HG03097 (cell line): ENCODE data around the gene ASXL2.
A peak's percentile ranks its signal among the peaks of the same experiment; 100 is the strongest.
"Not testable (repeated sequence)": the region's sequence is repeated elsewhere in the genome, so short reads cannot be mapped to it uniquely, and the experiment has no call there.

ENCODE experiments used
- ATAC-seq: cut with Tn5 transposase; IDR thresholded peaks from one replicate; pipeline ENCODE4 v1.9.1; 2021; ENCODE audit not compliant: unreplicated experiment, low FRiP score

ASXL2 gene

DNA sequence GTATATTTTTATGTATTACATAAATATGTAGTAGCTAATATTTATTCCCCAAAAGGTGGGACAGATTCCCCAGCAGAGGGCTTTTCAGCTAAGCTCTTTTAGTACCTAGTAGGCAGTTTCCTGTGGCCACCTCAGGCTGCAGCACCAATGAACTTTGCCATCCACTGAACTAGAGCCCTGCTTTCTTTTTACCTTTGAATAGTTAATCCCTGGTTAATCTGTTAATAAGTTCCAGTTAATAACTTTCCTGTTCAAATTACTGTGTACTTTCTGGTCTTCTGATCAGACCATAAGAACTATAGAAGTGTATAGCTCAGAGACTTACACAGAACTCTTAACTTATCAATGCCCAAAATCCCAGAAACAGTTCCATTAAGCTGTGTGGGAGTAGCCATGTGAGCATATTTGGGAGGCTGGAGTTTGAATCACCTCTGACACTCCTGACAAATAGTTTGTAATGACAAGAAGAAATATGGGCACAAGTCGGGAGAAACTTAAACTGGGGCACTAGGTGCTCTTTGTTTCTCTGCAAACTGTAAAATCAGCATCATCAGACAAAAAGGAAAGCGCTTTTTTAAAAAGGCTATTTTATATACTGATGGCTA, 40.0 kb downstream of the ASXL2 start:
- ATAC-seq = no peak

- ATAC-seq = no peak
Observed at GRCh38 chr2:25835906-25836305, 42.4 kb downstream of the ASXL2 start.

- ATAC-seq = no peak
Observed at GRCh38 chr2:25833566-25833965, 44.7 kb downstream of the ASXL2 start.

- ATAC-seq = no peak
Observed at GRCh38 chr2:25832897-25833296, 45.4 kb downstream of the ASXL2 start.

GRCh38 chr2:25831746-25832449, 46.4 kb downstream of the ASXL2 start:
- no peak for ATAC-seq

GRCh38 chr2:25829828-25830227, 48.5 kb downstream of the ASXL2 start:
- ATAC-seq = no peak

- no peak for ATAC-seq
Observed at GRCh38 chr2:25829377-25829704, 48.9 kb downstream of the ASXL2 start.

GRCh38 chr2:25828532-25829376, 49.5 kb downstream of the ASXL2 start:
- not testable (repeated sequence) for ATAC-seq

GRCh38 chr2:25825238-25825637, 53.0 kb downstream of the ASXL2 start:
- ATAC-seq = no peak

GRCh38 chr2:25824718-25825117, 53.6 kb downstream of the ASXL2 start:
- no peak for ATAC-seq

- ATAC-seq = no peak
Observed at GRCh38 chr2:25824216-25824615, 54.1 kb downstream of the ASXL2 start.

DNA sequence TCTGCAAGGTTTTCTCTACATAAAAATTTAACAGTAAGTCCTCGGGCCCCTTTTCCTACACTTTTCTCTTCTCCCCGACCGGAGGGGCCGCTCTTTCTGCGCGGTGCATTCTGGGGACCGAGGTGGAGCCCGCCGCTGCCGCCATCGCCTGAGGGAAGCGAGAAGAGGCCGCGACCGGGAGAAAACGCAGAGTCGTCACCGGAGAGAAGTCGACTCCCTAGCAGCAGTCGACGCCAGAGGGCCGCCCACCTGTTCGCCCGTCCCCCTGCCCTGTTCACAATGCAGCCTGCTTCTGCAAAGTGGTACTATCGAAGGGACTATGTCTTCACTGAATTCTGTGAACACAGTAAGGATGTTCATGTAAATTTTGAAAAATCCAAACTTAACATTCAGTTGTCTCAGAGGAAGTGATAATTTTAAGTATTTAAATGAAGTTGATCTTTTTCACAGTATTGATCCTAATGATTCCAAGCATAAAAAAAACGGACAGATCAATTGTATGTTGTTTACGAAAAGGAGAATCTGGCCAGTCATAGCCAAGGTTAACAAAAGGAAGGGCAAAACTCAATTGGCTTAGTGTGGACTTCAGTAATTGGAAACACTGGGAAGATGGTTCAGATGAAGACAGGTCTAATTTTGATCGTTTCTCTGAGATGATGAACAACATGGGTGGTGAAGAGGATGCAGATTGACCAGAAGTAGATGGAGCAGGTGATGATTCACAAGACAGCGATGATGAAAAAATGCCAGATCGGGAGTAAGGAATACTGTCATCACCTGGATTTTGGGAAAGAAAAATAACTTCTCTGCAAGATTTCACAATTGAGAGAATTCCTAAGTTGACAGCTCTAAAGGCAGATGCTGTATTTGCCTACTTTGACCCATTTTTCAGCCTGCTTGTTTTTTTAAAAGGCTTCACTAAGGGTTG, 55.8 kb downstream of the ASXL2 start:
- no peak for ATAC-seq

DNA sequence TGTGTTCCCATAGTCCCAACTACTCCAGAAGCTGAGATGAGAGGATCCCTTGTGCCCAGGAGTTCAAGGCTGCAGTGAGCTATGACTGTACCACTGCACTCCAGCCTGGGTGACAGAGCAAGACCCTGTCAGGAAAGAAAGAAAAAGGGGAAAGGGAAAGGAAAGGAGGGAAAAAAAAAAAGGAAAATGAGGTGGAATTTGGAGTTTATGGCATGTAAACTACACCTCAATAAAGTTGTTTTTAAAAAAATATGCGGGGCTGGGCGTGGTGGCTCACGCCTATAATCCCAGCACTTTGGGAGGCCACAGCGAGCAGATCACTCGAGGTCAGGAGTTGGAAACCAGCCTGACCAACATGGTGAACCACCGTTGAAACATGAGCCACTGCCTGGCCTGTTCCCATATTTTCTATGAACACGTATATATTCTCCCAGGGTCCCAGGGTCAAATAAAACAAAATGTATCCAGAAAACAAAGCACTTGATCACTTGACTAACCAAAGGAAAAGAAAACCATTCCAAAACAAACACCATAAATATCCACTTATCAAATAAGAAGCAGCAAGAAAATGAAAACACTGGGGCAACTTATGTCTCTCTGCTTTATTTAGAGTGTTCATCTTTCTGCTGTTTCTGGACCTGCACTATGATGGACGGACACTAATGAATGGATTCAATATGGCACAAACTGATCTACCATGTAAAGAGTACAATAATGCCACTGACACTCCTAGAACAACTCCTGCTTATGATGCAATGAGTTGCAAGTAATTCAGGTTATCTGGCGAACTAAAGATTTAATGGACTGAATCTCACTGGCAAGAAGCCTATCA, 56.8 kb downstream of the ASXL2 start:
- ATAC-seq = no peak

DNA sequence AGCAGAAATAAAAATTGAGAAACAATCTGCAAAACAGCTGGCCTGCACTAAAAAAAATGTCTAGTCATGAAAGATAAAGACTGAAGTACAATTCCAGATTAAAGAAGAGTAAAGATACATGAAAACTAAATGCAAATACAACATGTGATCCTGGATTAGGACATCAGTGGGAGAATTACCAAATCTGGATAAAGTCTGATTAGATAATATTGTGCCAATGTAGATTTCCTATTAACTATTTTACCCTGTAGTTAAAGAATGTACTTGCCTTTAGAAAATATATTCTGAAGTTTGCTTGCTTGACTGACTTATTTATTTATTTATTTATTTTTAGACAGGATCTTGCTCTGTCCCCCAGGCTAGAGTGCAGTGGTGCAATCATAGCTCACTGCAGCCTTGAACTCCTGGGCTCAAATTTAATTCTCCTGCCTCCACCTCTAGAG, 58.7 kb downstream of the ASXL2 start:
- ATAC-seq = no peak

- ATAC-seq = peak; percentile 74
Observed at GRCh38 chr2:25817630-25818029, 60.7 kb downstream of the ASXL2 start.

GRCh38 chr2:25817006-25817405, 61.3 kb downstream of the ASXL2 start:
- ATAC-seq = no peak

- ATAC-seq = no peak
Observed at GRCh38 chr2:25816249-25816648, 62.0 kb downstream of the ASXL2 start.

GRCh38 chr2:25814681-25815080, 63.6 kb downstream of the ASXL2 start:
- ATAC-seq = no peak

DNA sequence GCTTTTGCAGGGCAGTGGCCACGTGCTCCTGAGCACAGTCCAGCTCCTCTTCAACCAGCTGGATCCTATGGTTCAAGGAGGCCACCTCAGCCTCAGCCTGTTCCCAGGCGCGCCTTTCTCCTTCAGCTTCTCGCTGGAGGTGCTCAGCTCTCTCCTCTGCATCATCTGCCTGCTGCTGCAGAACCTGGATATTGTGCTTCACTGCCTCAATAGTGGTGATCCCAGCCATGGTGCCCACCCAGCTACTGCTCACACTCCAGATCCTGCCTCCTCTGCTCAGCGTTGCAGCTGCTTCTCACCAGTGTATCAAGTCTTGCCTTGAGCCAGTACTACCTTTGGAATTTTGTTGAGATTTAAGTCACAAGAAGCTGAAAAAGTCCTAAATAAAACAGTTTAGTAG, 67.9 kb downstream of the ASXL2 start:
- no peak for ATAC-seq

DNA sequence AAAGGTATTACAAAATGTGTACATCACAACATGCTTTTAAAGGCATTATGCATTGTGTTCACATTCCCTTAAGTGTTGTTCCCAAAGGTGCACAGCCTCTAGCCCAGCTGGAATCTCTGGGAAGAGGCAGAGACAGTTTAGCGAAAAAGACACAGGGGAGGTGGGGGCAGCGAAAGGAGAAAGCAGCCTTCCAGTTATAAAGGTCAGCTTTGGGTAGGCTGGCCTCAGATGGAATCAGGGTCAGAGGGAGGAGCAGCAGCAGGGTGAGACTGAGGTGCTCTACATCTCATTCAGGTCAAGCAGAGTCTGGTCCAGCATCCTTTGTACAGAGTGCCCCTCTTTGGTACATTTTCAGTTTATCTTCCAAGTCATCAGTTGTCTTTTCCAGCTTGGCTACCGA, 68.6 kb downstream of the ASXL2 start:
- ATAC-seq = no peak
